ENCODE measurements around the gene PAPOLA. TPM values are rescaled to one million over a fixed set of nuclear protein-coding genes. Genes with fewer than 3 reads are reported as not detected.
A peak's percentile ranks its signal among the peaks of the same experiment; 100 is the strongest.

The PAPOLA gene
- total RNA-seq, 1 donor from 2014 or later, result 235 TPM

DNA sequence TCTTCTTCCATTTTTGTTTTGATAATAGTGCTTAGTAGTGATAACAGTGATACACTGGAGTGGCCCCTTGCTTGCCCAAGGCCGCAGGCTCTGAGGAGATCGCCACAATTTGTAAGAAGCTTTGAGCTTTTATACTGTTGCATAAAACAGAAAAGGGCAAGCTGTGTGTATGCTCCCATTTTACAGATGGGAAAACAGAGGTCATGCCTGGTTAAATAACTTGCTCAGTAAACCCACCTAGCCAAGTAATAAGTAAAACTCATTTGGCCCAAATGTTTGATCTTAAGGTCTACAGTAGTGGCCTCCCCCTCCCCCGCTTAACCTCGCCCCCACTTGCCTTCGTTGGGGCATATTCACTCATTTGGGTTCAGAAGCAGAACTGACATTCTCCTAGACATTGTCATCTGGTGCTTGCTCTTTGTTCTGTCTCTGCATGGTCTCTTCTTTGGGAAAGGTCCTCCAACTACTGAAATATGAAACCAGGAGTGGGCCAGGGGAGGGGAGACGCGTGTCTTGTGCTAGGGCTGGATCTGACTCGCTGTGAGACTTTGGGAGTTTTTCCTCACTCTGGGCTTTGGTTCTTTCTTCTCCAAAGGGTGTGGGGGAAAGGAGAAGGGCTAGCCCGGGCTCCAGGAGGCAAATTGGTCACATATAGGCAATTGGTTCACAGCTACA lies 88.1 kb downstream of the PAPOLA start:
- peaks cover 12% of the 10 kb centered on the region for H3K27me3 Mint-ChIP-seq (ENCODE audit: insufficient read depth, low read depth)
- Histone ChIP-seq H3K27me3 (no peaks in the 10 kb centered on the region), H3K4me3 (no peak overlapping the region), H3K4me1 (peaks cover 6% of the 10 kb centered on the region), H2AFZ (replicated peaks) (no peak overlapping the region), H3K36me3 (no peaks in the 10 kb centered on the region), H3K4me2 (no peak overlapping the region), H3F3A (ENCODE audit: low read depth) (peaks cover 3% of the 10 kb centered on the region), H3K27ac (no peak overlapping the region), H3K9me3 (ENCODE audit: low read depth) (no peaks in the 10 kb centered on the region), H3K9ac (no peak overlapping the region), H3K79me2 (ENCODE audit: low read depth) (no peaks in the 10 kb centered on the region), H4K20me1 (ENCODE audit: low read depth) (no peaks in the 10 kb centered on the region)
- H3K27ac Mint-ChIP-seq, result peak overlapping the region; percentile 16
- TF ChIP-seq EZH2phosphoT487 (IDR thresholded peaks at IDR 0.05) (no peak), EZH2 (IDR thresholded peaks at IDR 0.05) (no peak)
- TF ChIP-seq, protein P1, sequence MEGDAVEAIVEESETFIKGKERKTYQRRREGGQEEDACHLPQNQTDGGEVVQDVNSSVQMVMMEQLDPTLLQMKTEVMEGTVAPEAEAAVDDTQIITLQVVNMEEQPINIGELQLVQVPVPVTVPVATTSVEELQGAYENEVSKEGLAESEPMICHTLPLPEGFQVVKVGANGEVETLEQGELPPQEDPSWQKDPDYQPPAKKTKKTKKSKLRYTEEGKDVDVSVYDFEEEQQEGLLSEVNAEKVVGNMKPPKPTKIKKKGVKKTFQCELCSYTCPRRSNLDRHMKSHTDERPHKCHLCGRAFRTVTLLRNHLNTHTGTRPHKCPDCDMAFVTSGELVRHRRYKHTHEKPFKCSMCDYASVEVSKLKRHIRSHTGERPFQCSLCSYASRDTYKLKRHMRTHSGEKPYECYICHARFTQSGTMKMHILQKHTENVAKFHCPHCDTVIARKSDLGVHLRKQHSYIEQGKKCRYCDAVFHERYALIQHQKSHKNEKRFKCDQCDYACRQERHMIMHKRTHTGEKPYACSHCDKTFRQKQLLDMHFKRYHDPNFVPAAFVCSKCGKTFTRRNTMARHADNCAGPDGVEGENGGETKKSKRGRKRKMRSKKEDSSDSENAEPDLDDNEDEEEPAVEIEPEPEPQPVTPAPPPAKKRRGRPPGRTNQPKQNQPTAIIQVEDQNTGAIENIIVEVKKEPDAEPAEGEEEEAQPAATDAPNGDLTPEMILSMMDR (IDR thresholded peaks at IDR 0.05), result no peak
- H3K4me1 Mint-ChIP-seq, result peaks cover 42% of the 10 kb centered on the region
- H3K9me3 Mint-ChIP-seq, result no peaks in the 10 kb centered on the region
- no peak overlapping the region for H3K4me3 Mint-ChIP-seq
- no peaks in the 10 kb centered on the region for H3K36me3 Mint-ChIP-seq
- DNase-seq (ENCODE audit: low spot score), result peak; percentile 30

GRCh38 chr14:96592591-96593386 lies 90.6 kb downstream of the PAPOLA start:
- TF ChIP-seq, protein P1 (IDR thresholded peaks at IDR 0.05), result no peak
- TF ChIP-seq EZH2phosphoT487 (IDR thresholded peaks at IDR 0.05), result no peak
- TF ChIP-seq EZH2 (IDR thresholded peaks at IDR 0.05), result no peak
- peaks cover 9% of the 10 kb centered on the region for H3K27me3 Mint-ChIP-seq (ENCODE audit: insufficient read depth, low read depth)
- H3K4me1 Mint-ChIP-seq, result peaks cover 29% of the 10 kb centered on the region
- no peaks in the 10 kb centered on the region for H3K9me3 Mint-ChIP-seq
- no peak overlapping the region for H3K4me3 ChIP-seq
- H3K4me2 ChIP-seq, result no peak overlapping the region
- peaks cover 6% of the 10 kb centered on the region for H3K4me1 ChIP-seq
- H3K79me2 ChIP-seq (ENCODE audit: low read depth), result no peaks in the 10 kb centered on the region
- no peaks in the 10 kb centered on the region for H3K36me3 Mint-ChIP-seq
- H2AFZ ChIP-seq (replicated peaks), result no peak overlapping the region
- H3F3A ChIP-seq (ENCODE audit: low read depth), result peaks cover 3% of the 10 kb centered on the region
- no peak for DNase-seq (ENCODE audit: low spot score)
- no peak overlapping the region for H3K9ac ChIP-seq
- H3K27ac Mint-ChIP-seq, result no peak overlapping the region
- H3K27ac ChIP-seq, result no peak overlapping the region
- H3K9me3 ChIP-seq (ENCODE audit: low read depth), result no peaks in the 10 kb centered on the region
- H3K27me3 ChIP-seq, result no peaks in the 10 kb centered on the region
- peak overlapping the region; percentile 48 for H3K4me3 Mint-ChIP-seq
- H4K20me1 ChIP-seq (ENCODE audit: low read depth), result no peaks in the 10 kb centered on the region
- H3K36me3 ChIP-seq, result no peaks in the 10 kb centered on the region

GRCh38 chr14:96594961-96595360 lies 92.8 kb downstream of the PAPOLA start:
- H3K36me3 ChIP-seq, result no peaks in the 10 kb centered on the region
- TF ChIP-seq EZH2 (IDR thresholded peaks at IDR 0.05), result no peak
- TF ChIP-seq EZH2phosphoT487 (IDR thresholded peaks at IDR 0.05), result no peak
- no peak overlapping the region for H3K4me3 Mint-ChIP-seq

More at GRCh38 chr14:96594961-96595360, 92.8 kb downstream of the PAPOLA start:
- no peaks in the 10 kb centered on the region for H3K79me2 ChIP-seq (ENCODE audit: low read depth)
- Mint-ChIP-seq H3K4me1 (peaks cover 8% of the 10 kb centered on the region), H3K27ac (no peak overlapping the region), H3K36me3 (no peaks in the 10 kb centered on the region), H3K9me3 (no peaks in the 10 kb centered on the region), H3K27me3 (ENCODE audit: insufficient read depth, low read depth) (peaks cover 6% of the 10 kb centered on the region)
- H4K20me1 ChIP-seq (ENCODE audit: low read depth), result no peaks in the 10 kb centered on the region
- no peak overlapping the region for H2AFZ ChIP-seq (replicated peaks)
- H3K9me3 ChIP-seq (ENCODE audit: low read depth), result no peaks in the 10 kb centered on the region
- H3K4me3 ChIP-seq, result no peak overlapping the region
- H3K4me1 ChIP-seq, result peaks cover 6% of the 10 kb centered on the region
- no peak for DNase-seq (ENCODE audit: low spot score)
- no peak overlapping the region for H3K27ac ChIP-seq
- H3K4me2 ChIP-seq, result no peak overlapping the region
- no peaks in the 10 kb centered on the region for H3K27me3 ChIP-seq
- peaks cover 3% of the 10 kb centered on the region for H3F3A ChIP-seq (ENCODE audit: low read depth)
- H3K9ac ChIP-seq, result no peak overlapping the region

All from neural progenitor cell (in vitro differentiated cells).